ENCODE results near the gene KCNK7.

KCNK7 gene

DNA sequence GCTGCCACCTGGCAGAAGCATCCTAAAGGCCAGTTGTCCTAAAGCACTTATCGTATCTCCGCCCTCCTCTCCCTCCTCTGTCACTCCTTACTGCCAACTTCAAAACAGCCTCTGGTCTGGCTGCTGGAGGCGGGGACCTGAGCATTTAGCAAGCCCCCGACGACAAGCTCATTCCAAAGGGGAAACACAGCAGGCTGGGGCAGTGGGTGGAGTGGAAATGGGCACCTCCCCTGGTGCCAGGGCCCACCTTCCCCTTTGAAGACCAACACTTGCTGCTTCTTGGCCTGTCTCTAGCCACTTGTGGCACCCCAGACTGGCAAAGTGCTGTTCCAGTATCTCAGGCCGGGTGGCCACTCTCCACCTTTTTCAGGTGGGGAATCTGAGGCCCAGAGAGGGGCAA, 14.8 kb upstream of the KCNK7 start:
- no peak for DNase-seq

DNA sequence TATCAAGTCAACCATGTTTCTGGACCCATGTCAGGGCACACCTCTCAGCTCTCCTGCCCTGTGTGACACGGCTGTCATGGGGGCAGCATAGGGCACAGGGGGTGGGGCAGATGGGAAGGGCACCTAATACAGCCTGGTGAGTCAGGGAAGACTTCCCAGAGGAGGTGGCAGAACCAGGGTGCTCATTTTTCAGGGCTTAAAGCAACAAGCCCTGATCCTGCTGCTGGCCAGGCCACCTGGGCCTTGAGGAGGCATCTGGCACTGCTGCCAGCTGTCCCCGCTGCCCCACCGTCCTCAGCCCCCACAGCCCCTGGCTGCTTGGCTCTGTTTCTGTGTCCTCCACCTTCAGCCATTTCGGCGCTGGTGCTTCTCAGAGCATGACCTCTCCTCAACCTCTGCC, 14.1 kb upstream of the KCNK7 start:
- no peak for DNase-seq

DNA sequence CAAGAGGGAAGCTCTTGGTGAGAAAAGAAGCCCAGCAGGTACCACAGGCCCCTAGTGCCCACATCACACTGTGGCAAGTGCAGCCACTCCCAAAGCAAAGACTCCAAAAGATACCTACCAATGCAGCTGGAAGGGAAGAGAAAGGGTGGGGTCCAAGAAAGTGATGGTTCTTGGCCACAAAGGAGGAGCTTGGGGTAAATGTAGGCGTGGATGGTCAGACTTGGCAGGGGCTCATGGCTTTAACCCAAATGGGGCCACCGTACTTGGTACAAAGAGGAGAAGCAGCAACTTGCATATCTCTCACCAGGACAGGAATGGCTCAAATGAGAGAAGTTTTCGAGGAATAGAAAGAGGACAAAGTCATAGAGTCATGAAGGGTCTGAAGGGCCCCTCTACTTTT, 13.6 kb upstream of the KCNK7 start:
- DNase-seq: no peak

DNA sequence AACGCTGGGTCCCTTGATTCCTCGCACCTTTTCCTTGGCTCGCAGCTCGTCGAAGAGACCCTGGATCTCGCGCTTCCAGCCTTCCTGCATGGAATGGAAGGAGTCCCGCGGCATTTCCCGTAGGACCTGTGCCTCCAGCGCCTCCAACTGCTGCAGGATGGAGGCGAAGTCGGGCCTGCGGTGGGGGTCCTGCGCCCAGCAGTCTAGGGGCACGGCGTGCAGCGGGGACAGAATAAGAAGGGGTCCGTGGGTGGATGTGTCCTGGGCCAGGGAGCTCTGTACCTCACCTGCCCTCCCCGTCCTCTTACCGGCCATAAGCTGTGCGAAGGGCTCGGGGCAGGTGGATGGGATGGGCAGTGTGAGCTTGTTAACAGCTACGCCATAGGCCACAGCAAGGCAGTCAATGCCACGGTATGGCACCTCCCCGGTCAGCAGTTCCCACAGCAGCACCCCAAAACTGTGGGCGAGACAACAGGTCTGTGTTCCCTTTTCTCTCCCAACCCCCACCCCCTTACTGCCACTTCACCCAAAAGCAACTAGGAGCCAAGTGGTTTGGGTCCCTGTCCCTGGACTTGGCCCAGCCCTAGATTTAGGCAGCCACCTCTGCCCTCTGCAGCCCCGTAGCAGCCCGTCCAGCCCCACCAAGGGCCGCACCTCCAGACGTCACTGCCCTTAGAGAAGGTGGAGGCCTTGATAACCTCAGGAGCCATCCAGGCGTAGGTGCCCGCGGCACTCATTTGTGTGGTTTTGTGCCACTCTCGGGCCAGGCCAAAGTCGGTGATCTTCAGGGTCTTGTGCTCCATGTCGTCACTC, 12.2 kb upstream of the KCNK7 start:
- no peak for DNase-seq

DNA sequence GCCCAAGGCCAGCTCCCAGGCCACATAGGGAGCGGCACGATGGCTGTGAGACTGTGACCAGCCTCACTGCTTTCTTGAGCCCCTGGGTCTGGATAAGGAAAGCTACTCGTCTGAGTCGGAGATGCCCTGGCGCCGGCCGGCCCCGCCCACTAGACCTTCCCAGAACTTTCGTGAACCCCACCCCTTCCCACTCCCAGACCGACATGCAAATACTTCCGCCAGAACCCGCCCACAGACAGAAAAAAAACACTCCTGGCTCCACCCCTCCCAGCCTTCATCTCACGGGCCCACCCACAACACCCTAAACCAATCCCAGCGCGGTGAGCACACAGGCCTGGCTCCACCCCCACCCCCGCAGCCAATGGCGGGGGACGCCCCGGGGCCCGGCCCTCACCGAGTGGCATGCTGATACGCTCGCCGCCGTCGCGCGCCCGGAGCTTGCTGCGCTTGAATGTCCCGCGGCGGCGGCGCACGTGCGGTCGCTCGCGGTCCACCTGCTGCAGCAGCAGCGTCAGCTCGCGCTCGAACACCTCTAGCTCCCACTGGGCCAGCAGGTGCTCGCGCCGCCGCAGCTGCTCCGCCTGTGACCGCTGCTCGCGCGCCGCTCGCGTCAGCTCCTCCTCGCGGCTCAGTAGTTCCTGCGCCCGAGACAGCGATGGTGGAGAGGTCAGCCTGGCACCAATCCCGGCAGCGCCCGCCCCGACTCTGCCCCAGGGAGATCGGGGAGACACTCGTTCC, 11.4 kb upstream of the KCNK7 start:
- no peak for DNase-seq

DNA sequence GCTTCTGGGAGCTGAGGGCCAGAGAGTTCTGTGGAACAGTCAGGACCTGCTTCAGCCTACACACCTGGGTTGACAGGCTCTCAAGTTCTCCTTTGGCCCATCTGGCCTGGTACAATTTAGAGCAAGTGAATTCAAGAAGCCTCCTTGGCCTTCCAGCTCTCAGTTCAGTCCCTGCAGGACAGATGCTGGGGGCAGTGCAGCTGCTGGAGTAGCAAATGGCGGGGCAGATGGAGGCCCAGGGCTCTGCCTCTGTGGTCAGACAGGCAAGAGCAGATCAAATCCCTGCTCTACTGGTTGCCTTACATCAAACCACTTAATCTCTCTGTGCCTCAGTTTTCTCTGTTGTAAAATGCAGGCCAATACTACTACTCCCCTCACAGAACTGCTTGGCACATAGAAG, 8.7 kb upstream of the KCNK7 start:
- no peak for DNase-seq

DNA sequence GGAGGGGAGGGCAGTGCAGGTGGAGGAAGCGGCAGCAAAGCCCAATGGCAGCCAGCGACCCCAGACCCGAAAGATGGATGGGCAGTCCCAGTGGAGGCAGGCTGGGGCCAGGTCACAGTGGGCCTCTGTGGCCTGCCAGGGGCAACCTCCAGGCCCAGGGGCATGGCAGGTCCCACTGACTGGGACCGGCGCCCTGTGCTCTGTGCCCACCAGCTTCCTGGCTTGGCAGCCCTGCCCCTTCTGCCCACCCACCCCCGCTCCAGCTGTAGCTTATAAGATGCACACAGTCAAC, 4.3 kb upstream of the KCNK7 start:
- no peak for DNase-seq

DNA sequence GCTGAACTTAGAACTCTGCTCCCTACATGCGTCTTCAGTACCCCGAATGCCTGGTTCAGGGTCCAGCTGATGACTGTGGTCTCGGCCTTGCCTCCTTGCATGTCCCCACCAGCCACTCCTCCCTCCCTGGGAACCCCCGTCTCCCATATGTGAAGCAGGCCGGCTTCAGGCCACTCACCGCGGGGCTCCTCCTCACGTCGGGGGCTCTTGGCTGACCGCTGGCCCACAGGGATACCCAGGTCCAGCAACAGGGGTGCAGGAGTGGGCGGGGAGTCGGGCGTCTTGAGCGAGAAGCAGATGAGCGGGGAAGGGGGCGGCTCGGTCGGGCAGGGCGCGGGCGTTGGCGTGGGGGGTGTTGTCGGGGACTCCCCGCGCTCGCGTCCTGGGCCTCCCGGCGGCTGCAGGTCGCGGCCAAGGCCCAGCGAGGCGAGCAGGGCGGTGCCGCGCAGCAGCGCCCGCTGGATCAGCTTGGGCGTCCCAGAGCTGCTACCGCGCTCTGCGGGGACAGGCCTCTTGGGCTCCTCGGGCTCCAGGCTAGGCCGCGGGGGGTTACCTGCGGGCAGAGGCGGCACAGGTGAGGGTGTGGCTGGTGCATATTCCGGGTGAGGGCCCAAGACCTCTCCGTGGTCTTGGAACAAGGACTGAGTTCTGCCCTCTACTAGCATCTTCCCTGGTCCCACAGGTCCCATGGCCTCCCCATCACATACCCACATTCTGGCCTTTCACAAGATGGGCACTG, 3.8 kb upstream of the KCNK7 start:
- no peak for DNase-seq

DNA sequence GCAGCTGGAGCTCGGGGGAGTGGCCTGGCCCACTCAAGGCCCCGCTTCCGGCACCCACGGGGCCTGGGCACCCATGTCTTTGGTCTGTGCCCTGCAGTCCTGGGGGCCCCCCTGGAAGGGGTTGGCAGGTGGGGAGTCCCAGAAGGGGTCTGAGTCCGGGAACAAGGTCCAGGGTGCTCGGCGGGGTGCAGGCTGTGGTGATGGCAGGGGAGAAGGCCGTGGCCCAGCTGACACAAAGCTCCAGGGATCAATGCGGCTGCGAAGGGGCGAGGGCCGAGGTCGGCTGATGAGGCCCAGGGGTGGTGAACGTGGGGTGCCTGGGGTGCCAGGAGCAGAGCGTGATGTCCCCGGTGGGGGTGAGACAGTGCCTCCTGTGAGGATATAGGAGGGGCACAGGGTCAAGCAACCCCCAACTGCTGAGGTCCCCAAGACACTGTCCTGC, 2.7 kb upstream of the KCNK7 start:
- no peak for DNase-seq

DNA sequence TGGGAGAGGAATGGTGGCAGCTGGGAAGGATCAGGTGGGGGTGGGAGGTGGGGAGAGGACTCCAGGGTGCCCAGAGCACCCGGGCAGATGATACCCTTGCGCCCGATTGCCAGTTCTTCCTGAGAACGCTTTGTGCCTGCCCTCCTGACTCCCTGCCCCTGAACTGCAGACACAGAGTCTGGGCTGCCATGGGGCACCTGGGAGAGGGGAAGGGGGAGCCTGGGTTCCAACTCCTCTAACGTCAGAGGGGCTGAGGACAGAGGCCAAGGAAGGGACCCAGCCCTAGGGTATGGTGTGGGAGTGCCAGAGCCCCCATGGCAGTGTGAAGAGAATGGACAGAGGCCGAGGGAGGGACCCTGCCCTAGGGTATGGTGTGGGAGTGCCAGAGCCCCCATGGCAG, 920 bp upstream of the KCNK7 start:
- DNase-seq: no peak

DNA sequence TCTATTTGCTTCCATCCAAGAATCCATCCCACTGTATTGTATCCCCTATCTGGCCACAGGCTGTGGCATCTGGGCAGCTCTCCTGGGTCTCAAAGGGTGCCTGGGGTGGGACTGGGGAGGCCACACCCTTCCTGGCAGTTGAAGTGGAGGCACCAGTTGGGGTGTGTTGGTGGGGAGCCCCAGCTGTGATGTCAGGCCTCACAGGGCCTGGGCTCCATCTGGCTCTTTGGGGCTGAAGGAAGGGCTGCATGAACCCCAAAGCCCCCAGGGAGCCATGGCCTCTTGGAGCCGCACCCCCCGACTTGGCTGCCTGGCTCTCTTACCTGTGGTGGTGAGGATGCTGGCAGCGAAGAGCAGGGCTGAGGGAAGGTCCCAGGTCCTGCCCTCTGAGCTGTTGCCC, 469 bp downstream of the KCNK7 start:
- no peak for DNase-seq

DNA sequence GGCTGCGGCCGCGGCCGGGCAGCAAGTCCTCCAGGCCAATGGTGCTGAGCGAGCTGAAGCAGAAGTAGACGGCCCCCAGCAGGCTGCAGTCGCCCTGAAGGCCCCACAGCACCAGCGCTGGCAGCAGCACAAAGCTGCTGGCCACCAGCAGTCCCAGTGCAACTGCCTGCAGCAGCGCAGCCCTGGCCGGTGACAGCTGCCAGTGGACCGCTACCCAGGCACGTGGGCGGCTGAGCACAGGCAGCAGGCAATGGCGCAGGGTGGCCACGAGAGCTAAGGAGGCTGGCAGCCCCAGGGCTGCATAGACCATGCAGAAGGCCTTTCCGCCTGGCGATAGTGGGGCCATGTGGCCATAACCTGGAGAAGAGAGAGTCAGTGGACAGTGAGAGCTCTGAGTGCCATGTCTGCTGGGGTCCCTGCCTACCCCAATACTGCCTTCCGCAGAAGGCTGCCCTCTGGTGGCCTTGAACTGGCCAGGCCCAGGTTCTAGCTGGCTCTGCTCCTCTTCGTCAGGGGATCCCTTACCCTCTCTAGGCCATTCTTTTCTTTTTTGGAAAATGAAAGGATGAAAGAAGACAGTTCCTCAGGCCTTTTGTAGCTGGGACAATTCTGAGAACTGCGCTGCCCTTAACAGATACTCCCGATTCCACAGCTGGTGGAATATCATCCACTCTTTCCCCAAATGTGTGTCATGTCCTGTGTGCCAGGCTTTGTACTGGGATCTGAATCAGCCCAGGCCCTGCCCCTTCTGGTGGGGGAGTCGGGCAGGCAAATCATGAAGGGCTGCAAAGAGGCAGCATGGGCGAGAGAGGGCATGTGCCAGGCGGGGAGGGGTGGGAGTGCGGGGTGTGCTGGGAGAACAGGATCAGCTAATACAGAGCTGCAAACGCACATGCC, 1.8 kb downstream of the KCNK7 start:
- DNase-seq: no peak

DNA sequence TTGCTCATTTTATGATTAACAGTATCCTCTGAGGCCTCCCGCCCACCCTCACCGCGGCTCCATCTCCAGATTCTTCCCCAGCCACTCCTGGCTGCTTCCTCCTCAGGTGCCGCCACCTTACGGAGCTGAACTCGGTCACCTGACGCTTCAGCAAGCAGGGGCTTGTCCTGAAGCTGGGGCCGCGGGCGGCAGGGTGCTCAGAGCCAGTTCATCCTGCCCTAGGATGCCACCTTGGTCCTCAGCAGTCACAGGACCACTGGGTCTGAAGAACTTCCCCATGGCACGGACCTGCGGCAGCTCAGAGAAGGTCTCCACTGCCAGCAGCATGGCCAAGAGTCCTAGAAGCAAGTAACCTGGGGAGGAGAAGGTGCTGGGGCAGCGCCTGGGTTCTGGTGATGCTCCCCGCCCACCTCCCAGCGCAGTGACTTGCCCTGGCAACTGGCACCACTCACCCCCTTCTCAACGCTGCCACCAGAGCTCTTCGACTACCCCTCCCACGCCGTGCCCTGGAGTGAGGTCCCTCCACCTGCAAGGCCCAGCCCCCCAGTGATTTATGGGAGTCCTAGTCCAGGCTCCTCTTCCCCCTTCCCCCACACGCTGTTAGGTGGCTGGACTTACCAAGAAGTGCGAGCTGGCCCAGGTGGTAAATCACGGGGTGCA, 2.6 kb downstream of the KCNK7 start:
- no peak for DNase-seq

DNA sequence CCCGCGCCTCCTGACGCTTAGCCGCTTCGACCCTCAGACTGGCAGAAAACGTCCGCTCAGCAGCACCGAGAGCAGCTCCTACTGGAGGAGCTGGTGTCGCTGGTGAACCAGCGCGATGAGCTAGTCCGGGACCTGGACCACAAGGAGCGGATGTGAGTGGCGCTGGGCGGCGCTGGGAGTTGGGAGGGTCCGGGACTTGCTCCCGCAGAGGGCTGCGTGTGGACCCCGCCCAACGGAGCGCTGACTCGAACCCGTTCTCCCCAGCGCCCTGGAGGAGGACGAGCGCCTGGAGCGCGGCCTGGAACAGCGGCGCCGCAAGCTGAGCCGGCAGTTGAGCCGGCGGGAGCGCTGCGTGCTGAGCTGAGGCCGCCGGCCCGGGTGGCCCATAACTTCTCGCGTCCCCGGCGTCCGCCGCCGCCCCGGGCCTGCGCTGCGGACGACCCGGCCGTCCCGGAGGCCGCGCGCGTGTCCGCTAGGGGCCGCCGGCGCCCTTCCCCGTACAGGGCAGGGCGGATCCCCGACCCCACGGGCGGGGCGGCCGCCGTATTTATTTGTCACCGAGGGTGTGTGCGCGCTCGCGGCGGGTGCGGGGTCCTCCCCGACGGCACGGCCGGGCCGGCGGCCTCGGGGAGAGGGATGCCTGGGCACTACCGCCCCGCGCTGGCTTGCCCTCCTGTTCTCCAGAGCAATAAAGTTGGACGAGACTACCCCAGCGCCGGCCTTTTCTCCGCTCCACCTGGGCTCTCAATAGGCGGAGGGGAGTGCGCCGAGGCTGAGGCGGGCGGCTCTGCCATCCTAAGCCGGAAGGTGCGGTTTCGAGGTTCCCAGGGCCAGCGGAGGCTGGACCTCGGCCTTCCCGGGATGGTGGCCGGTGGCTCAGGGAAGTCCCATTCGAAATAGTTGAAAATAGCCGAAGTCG, 3.4 kb downstream of the KCNK7 start:
- DNase-seq: no peak

DNA sequence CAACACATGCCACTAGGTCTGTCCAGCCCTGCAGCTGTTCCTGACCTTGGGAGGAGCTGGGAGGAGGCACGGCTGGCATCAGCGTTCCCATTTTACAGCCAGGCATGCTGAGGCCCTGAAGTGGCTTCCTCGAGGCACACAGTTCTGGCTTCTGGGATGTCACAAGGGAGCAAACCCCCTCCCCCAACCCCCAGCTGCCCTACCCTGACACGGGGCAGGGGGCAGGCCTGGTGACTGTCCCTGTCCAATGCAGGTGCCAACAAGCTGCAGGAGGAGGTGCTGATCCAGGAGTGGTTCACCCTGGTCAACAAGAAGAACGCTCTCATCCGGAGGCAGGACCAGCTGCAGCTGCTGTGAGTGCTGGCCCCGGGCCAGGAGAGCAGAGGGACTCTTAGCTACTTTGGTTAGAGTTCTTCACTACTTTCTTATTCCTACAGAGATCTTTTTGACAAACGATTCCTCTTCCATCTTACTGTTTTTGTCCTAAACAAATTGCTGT, 5.3 kb downstream of the KCNK7 start:
- DNase-seq: no peak

DNA sequence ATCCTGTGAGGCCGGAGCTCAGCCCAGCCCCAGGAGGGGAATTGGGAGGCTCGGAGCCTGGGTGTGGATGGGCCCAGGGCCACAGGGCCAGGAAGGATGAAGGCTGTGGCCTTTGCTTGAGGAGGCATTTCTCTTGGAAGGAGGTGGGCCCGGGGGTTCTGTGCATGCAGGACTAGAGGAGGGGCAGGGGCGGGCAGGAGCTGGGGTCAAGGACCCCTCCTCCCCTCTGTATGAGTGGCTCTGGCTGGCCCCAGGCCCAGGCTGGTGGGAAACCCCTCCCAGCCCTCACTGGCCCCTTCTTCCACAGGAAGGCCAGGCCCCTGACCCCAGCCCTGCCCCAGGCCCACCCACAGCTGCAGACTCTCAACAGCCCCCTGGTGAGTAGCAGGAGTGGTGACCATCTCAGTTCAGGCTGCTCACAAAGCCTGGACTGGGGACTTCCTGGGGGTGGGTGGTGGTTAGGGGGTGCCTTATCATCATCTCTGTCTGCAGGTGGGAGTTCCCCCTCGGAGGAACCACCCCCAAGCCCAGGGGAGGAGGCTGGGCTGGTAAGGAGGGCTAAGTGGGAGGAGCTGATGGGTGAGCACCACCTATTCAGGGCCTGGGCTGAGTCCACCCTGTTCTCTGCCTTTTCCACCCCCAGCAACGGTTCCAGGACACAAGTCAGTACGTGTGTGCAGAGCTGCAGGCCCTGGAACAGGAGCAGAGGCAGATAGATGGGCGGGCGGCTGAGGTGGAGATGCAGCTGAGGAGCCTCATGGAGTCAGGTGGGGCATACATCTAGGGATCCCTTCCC, 6.0 kb downstream of the KCNK7 start:
- DNase-seq: no peak

DNA sequence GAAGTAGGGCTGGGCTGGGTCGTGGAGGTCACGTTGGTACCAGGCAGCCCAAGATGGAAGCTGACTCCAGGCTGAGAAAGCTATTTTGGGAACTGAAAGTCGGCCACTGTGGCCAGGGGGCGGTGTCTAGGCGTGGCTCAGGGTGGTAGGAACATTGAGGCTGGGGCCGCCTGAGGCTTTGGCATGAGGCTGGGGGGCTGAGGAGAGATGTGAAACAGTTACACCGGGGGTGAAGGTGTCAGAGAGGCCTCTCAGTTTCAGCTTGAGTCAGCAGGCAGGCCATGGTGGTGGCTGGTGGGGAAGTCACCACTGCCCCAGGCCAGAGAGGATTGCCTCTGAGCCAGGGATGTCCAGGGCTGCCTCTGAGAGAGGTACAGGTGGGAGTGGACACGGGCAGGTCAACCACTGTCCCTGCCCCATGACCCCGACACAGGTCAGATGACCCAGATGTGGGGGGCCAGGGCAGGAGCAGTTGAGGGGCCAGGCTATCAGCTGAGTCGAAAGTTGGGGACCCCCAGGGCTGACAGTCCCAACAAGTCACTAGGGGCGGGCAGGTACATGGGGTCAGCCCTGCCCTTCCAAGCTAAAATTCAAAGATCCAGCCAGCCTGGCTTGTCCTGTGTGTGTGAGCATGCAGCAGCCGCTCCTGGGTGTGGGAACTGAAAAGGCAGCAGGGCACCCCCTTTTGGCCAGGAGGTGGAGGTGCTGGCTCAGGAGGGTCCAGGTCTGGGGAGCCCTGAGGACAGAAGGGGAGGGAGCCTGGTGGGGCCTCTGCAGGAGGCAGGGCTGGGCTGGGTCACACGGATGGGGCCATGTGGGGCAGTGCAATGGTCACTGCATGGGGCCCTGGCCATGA, 7.2 kb downstream of the KCNK7 start:
- no peak for DNase-seq

DNA sequence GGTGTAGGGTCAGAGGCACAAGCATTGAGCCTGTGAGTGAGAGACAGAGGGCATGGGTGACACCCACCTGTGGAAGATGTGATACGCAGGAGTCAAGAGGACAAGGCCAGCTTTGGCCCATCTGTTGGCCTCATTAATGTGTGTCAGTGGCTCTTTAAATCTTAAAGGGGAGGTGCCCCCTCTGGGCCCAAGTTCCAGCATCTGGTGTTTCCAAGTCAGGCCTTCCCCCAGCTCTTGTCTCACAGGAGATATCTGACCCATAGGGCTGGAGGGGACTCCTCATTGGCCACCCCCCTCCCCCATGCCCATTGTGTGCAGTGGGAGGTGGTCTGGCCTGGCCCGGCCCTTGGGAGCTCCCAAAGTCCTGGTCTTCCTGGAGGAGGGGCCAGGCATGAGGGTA, 8.9 kb downstream of the KCNK7 start:
- DNase-seq: no peak

DNA sequence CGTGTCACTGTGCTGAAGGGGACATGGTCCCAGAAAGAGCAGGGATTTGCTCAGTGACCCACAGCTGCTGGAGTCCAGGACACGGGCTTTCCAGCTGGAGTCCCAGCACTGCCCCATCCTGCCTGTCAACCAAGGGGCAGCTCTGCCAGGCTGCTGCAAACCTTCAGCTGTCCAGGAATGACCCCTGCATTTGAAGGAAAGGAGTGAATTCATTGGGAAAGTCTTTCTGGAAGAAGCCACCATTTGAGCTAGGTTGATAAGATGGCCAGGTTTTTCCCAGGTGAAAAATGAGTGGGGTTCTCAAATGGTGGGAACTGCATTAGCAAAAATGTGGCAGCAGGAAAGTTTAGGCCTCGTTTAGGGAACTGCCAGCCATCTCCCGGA, 9.4 kb downstream of the KCNK7 start:
- no peak for DNase-seq

Data from NCI-H1417 treated with DMSO at 0.1 percent for 48 hours (cell line).